Measurements from ENCODE around the gene SLC4A4.

DNA sequence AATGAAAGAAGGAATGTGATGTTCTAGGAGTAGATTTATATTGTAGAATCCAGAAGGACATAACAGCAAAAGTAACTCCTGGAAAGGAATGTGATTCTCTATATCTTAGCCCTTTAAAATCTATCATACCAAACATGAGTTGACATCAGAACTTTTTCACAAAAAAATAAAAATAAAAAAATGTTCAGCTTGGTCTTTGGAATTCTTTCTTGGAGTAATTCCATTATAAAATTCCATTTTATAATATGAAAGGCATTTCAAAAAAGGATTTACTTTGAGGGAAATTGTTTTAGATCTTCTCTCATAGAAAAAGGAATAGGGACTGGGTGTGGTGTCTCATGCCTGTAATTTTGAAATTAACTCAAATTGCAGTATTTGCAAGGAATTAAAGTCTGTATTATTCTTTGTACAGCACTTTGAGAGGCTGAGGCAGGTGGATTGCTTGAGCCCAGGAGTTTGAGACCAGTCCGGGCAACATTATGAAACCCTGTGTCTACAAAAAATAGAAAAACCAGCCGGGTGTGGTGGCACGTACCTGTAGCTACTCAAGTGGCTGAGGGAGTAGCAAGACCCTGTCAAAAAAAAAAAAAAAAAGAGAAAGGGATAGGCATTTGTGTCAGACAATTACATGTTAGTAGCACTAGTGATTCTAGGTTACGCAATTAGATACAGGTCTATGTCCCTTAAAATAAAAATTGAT, 134.9 kb downstream of the SLC4A4 start:
- no peak for TF ChIP-seq EZH2 (IDR thresholded peaks at IDR 0.05; ENCODE audit: borderline replicate concordance)
- TF ChIP-seq, protein P1, sequence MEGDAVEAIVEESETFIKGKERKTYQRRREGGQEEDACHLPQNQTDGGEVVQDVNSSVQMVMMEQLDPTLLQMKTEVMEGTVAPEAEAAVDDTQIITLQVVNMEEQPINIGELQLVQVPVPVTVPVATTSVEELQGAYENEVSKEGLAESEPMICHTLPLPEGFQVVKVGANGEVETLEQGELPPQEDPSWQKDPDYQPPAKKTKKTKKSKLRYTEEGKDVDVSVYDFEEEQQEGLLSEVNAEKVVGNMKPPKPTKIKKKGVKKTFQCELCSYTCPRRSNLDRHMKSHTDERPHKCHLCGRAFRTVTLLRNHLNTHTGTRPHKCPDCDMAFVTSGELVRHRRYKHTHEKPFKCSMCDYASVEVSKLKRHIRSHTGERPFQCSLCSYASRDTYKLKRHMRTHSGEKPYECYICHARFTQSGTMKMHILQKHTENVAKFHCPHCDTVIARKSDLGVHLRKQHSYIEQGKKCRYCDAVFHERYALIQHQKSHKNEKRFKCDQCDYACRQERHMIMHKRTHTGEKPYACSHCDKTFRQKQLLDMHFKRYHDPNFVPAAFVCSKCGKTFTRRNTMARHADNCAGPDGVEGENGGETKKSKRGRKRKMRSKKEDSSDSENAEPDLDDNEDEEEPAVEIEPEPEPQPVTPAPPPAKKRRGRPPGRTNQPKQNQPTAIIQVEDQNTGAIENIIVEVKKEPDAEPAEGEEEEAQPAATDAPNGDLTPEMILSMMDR (IDR thresholded peaks at IDR 0.05; ENCODE audit: poor library complexity), result no peak
